Measurements from ENCODE around the gene CRYGS. TPM values are rescaled to one million over a fixed set of nuclear protein-coding genes. Genes with fewer than 3 reads are reported as not detected.

The CRYGS gene
- total RNA-seq, 6 experiments from 2014 or later: 0.34 to 0.87 (median 0.68) TPM

DNA sequence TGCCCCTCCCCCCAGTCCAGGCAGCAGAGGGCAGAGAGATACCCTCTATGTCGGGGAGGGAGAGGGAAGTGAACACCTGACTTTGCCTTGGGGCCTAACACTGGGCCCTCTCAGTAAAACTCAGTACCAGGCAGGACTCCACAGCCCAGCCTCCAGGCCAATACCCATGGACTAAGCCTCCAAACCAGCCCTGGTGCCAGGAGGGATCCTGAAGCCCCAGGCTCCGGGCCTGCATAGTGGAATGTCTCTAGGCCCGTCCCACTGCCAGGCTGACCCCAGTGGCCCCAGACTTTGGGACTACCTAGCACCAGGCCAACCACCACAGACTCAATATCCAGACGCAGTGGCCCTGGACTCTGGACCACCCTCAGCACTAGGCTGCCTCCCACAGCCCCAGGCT, 46.6 kb downstream of the CRYGS start:
- TF ChIP-seq, protein P1, sequence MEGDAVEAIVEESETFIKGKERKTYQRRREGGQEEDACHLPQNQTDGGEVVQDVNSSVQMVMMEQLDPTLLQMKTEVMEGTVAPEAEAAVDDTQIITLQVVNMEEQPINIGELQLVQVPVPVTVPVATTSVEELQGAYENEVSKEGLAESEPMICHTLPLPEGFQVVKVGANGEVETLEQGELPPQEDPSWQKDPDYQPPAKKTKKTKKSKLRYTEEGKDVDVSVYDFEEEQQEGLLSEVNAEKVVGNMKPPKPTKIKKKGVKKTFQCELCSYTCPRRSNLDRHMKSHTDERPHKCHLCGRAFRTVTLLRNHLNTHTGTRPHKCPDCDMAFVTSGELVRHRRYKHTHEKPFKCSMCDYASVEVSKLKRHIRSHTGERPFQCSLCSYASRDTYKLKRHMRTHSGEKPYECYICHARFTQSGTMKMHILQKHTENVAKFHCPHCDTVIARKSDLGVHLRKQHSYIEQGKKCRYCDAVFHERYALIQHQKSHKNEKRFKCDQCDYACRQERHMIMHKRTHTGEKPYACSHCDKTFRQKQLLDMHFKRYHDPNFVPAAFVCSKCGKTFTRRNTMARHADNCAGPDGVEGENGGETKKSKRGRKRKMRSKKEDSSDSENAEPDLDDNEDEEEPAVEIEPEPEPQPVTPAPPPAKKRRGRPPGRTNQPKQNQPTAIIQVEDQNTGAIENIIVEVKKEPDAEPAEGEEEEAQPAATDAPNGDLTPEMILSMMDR (IDR thresholded peaks at IDR 0.05): no peak

DNA sequence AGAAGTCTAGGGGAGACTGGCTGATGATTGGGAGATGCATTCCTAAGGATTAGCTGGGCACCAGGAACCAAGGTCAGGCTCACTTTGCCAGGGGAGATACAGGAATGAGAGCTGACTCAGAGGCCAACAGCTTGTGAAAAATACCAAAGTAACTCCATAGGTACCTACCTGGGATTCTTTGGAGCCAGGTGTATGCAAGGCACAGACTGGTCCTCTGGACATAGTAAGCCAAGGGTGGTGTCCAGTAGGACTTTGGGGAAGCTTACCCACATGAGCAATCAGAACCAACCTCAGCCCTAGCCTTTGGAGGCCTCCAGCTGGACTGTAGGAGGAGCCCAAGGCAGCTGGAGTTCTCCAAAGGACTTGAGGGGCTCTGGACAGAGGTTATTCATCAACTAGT, 47.5 kb downstream of the CRYGS start:
- H3K36me3 Mint-ChIP-seq (ENCODE audit: low read depth): no peaks in the 10 kb centered on the region; the same call in 1 of the 2 replicates
- no peak overlapping the region for H3K27ac Mint-ChIP-seq
- H3K4me3 Mint-ChIP-seq: no peak overlapping the region
- TF ChIP-seq, protein P1 (IDR thresholded peaks at IDR 0.05): no peak
- peaks cover 8% of the 10 kb centered on the region; the same call in 1 of the 2 replicates for H3K9me3 Mint-ChIP-seq
- H3K4me1 Mint-ChIP-seq (ENCODE audit: low read depth): no peaks in the 10 kb centered on the region
- no peak for DNase-seq
- H3K27me3 Mint-ChIP-seq (ENCODE audit: insufficient read depth): peaks cover 46% of the 10 kb centered on the region; the same call in 1 of the 2 replicates

More for the DNA sequence above, 46.6 kb downstream of the CRYGS start:
- no peak for DNase-seq
- Mint-ChIP-seq H3K27me3 (ENCODE audit: insufficient read depth) (peaks cover 46% of the 10 kb centered on the region; the same call in 1 of the 2 replicates), H3K27ac (no peak overlapping the region), H3K36me3 (ENCODE audit: low read depth) (no peaks in the 10 kb centered on the region; the same call in 1 of the 2 replicates), H3K4me3 (no peak overlapping the region), H3K4me1 (ENCODE audit: low read depth) (no peaks in the 10 kb centered on the region), H3K9me3 (peaks cover 8% of the 10 kb centered on the region; the same call in 1 of the 2 replicates)

DNA sequence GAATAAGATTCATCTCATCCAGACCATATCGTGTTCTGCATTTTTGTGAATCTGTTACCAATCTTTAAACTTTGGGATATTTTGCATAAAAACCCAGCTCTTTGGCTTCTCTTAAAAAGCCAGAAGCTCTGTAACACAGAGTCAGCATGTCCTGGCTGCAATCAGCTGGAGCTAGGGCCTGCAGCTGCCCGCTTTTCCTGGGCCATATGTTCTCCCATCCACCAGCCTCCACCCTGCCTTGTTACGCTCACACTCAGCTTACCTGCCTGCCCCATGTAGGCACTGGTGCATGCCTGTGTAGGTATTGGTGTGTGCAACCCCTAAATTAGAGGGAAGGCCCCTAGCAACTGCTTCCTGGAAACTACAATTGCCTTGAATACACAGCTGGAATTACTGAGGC, 48.2 kb downstream of the CRYGS start:
- H3K4me3 Mint-ChIP-seq: no peak overlapping the region
- H3K27ac Mint-ChIP-seq: no peak overlapping the region
- no peaks in the 10 kb centered on the region; the same call in 1 of the 2 replicates for H3K36me3 Mint-ChIP-seq (ENCODE audit: low read depth)
- peaks cover 47% of the 10 kb centered on the region; the same call in 1 of the 2 replicates for H3K27me3 Mint-ChIP-seq (ENCODE audit: insufficient read depth)
- no peak for DNase-seq
- peaks cover 8% of the 10 kb centered on the region; the same call in 1 of the 2 replicates for H3K9me3 Mint-ChIP-seq
- TF ChIP-seq, protein P1 (IDR thresholded peaks at IDR 0.05): no peak
- H3K4me1 Mint-ChIP-seq (ENCODE audit: low read depth): no peaks in the 10 kb centered on the region

DNA sequence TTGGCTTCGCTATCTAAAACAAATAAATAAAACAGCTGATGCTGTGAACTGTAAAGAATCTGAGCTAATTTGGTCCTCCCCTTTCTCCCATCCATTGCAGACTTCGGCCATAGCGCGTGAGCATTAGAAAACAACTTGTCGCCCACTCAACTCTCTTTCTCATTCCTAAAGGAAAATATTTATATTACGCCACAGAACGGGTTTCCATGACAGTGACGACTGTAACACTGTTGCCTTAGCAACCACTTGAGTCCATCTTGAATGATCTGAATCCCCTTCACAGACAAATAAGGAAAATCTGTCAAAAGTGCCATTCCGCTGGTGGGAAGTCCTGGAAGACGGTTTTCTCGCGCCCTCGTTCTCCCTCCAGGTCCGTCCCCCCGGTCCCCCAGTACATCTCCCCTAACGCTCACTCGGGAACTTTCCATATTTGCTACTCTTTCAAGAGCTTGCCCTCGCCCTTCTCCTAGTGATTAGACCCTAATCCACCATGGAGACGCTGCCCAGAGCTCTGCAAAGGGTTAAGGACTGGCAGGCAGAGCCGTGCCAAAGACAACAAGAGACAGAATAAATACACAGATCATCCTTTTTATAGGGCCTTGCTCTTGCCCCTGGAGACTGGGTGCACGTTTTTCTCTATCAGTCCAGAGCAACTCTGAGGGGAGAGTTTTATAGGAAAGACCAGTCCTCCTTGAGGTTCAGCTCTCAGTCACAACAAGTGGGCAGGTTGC, 50.5 kb downstream of the CRYGS start:
- TF ChIP-seq, protein P1 (IDR thresholded peaks at IDR 0.05): no peak
- no peaks in the 10 kb centered on the region for H3K4me1 Mint-ChIP-seq (ENCODE audit: low read depth)
- no peak for DNase-seq
- no peak overlapping the region for H3K4me3 Mint-ChIP-seq
- peaks cover 52% of the 10 kb centered on the region for H3K27me3 Mint-ChIP-seq (ENCODE audit: insufficient read depth)
- H3K36me3 Mint-ChIP-seq (ENCODE audit: low read depth): no peaks in the 10 kb centered on the region
- no peak overlapping the region for H3K27ac Mint-ChIP-seq
- no peaks in the 10 kb centered on the region for H3K9me3 Mint-ChIP-seq

DNA sequence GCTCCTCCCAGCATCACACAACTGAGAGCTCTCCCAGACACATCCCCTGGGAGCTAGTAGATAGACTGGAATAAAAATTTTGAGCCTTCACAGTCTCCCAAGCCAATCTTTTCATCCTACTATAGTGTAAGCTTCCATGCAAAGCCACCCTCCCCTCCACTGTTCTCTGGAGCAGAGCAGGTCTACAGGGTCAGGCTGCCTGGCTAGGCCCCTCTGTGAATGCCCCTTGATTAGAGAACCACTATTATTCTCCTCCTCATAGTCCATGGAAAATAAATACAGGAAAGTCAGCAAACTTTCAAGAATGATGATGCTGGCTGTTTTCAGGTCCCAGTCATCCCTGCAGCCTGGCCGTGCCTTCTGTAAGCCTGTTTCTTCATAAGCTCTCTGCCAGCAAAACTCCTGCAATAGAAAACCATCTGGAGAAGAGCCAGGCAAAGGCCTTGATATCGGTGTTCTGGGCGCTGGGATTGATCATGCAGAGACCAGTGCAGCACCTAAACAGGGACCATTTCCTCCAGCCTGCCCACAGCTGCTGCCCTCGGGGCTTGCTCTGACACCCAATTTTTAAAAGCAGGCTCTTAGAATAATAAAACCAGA, 51.7 kb downstream of the CRYGS start:
- no peak overlapping the region for H3K27ac Mint-ChIP-seq
- TF ChIP-seq, protein P1 (IDR thresholded peaks at IDR 0.05): no peak
- no peaks in the 10 kb centered on the region for H3K4me1 Mint-ChIP-seq (ENCODE audit: low read depth)
- H3K4me3 Mint-ChIP-seq: no peak overlapping the region
- H3K36me3 Mint-ChIP-seq (ENCODE audit: low read depth): no peaks in the 10 kb centered on the region
- H3K27me3 Mint-ChIP-seq (ENCODE audit: insufficient read depth): peaks cover 59% of the 10 kb centered on the region
- no peaks in the 10 kb centered on the region for H3K9me3 Mint-ChIP-seq
- DNase-seq: no peak
